HL-60 (cell line): ENCODE data around the gene BLOC1S4.

ENCODE experiments used
- POLR2AphosphoS5 ChIP-seq: IDR thresholded peaks from 2 replicates; pipeline ENCODE4 v1.6.1; 2012; ENCODE audit warnings: low read depth
- TF ChIP-seq, protein P1 (sequence below): IDR thresholded peaks from one replicate; pipeline ENCODE4 v1.5.1; 2011; ENCODE audit warnings: low read length, control low read depth, inconsistent platforms; ENCODE audit not compliant: insufficient read depth

- TF ChIP-seq, protein P1, sequence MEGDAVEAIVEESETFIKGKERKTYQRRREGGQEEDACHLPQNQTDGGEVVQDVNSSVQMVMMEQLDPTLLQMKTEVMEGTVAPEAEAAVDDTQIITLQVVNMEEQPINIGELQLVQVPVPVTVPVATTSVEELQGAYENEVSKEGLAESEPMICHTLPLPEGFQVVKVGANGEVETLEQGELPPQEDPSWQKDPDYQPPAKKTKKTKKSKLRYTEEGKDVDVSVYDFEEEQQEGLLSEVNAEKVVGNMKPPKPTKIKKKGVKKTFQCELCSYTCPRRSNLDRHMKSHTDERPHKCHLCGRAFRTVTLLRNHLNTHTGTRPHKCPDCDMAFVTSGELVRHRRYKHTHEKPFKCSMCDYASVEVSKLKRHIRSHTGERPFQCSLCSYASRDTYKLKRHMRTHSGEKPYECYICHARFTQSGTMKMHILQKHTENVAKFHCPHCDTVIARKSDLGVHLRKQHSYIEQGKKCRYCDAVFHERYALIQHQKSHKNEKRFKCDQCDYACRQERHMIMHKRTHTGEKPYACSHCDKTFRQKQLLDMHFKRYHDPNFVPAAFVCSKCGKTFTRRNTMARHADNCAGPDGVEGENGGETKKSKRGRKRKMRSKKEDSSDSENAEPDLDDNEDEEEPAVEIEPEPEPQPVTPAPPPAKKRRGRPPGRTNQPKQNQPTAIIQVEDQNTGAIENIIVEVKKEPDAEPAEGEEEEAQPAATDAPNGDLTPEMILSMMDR = no peak
- TF ChIP-seq POLR2AphosphoS5 = no peak
These were observed 29.7 kb upstream of the BLOC1S4 start for GRCh38 chr4:6686104-6686787.
